Left ventricle myocardium inferior (tissue), 1 donor: ENCODE measurements around the gene MKNK1. TPM values are rescaled to one million over a fixed set of nuclear protein-coding genes. Genes with fewer than 3 reads are reported as not detected.
A peak's percentile ranks its signal among the peaks of the same experiment; 100 is the strongest.

ENCODE experiments used
- DNase-seq: peaks from one replicate; pipeline ENCODE4 v3.0.0-alpha.2; 2020
- H3K27ac ChIP-seq: fragments of 200-600 bp; replicated peaks from 2 replicates; pipeline ENCODE4 v1.8.0; 2021
- H3K27me3 ChIP-seq: fragments of 200-600 bp; 2 replicates; pipeline ENCODE4 v1.8.0; 2021; ENCODE audit warnings: low read depth
- H3K36me3 ChIP-seq: fragments of 200-600 bp; 2 replicates; pipeline ENCODE4 v1.8.0; 2021
- H3K4me1 ChIP-seq: fragments of 200-600 bp; 2 replicates; pipeline ENCODE4 v1.8.0; 2021
- H3K4me3 ChIP-seq: fragments of 200-600 bp; 2 replicates; pipeline ENCODE4 v1.8.0; 2021; ENCODE audit warnings: mild to moderate bottlenecking, moderate library complexity
- H3K9me3 ChIP-seq: fragments of 200-600 bp; replicated peaks from 2 replicates; pipeline ENCODE4 v1.8.0; 2021
- intact Hi-C: fragments of 100-400 bp; cut with micrococcal nuclease; formaldehyde crosslinking; loops from one replicate; pipeline ENCODE4 v1.11.0; 2022
- total RNA-seq: library from RNA; stranded (reverse); fragmentation: NEBNext Ultra II Directional; extraction: Animal tissue kit (Norgen Biotek cat#: 25700); gene quantifications from one replicate; pipeline ENCODE4 v1.2.1, GENCODE V29; 2021
- TF ChIP-seq, protein P1 (sequence below): fragments of 200-600 bp; IDR thresholded peaks from 2 replicates; pipeline ENCODE4 v1.8.0; 2021; ENCODE audit warnings: antibody characterized with exemption, mild to moderate bottlenecking, borderline replicate concordance
- donor health status: DM: no; HTN: yes; CAD: no; lungs with severe emphysema.

MKNK1 gene
- total RNA-seq, 1 donor from 2014 or later = 43.5 TPM

DNA sequence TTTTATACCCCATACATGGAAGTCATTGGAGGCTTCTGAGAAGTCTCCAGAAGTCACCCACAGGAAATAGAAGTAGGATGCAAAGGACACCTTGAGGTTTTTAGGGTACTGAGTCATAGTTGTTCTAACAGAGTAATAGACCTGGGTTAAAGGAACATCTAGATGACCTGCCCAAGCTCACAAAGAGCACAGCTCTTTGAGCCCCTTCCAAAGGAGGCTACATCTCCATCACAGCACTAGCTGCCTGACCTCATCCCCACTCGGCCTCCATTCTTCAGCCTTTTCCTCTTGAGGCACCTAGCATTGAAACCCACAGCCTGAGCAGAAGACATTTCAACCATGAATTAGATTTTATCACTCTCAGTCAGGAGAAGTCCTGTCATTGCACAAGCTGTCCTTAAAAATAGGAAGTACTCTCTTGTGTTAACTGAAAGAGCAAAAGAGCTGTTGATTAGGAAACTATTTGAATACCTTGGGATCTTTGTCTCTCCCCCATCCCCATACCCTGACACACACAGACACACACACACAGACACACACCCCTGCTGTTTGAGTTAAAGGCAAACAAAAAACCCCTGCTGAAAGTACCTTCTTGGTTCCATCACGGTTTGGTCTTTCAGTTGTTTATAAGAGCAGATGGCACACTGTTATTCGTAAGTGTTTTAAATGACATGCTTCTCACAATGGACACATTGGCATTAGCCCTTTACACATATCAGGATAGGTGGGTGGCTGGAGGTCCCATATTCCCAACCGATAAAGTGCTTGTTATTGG is 22.2 kb downstream of the MKNK1 start:
- no peak overlapping the region for H3K4me3 ChIP-seq
- peaks cover 97% of the 10 kb centered on the region for H3K36me3 ChIP-seq
- DNase-seq = no peak
- peak overlapping the region; percentile 12 for H3K27ac ChIP-seq
- intact Hi-C loops = no loop called here
- H3K9me3 ChIP-seq = no peaks in the 10 kb centered on the region
- no peaks in the 10 kb centered on the region for H3K4me1 ChIP-seq
- TF ChIP-seq, protein P1, sequence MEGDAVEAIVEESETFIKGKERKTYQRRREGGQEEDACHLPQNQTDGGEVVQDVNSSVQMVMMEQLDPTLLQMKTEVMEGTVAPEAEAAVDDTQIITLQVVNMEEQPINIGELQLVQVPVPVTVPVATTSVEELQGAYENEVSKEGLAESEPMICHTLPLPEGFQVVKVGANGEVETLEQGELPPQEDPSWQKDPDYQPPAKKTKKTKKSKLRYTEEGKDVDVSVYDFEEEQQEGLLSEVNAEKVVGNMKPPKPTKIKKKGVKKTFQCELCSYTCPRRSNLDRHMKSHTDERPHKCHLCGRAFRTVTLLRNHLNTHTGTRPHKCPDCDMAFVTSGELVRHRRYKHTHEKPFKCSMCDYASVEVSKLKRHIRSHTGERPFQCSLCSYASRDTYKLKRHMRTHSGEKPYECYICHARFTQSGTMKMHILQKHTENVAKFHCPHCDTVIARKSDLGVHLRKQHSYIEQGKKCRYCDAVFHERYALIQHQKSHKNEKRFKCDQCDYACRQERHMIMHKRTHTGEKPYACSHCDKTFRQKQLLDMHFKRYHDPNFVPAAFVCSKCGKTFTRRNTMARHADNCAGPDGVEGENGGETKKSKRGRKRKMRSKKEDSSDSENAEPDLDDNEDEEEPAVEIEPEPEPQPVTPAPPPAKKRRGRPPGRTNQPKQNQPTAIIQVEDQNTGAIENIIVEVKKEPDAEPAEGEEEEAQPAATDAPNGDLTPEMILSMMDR = no peak
- H3K27me3 ChIP-seq = no peaks in the 10 kb centered on the region

DNA sequence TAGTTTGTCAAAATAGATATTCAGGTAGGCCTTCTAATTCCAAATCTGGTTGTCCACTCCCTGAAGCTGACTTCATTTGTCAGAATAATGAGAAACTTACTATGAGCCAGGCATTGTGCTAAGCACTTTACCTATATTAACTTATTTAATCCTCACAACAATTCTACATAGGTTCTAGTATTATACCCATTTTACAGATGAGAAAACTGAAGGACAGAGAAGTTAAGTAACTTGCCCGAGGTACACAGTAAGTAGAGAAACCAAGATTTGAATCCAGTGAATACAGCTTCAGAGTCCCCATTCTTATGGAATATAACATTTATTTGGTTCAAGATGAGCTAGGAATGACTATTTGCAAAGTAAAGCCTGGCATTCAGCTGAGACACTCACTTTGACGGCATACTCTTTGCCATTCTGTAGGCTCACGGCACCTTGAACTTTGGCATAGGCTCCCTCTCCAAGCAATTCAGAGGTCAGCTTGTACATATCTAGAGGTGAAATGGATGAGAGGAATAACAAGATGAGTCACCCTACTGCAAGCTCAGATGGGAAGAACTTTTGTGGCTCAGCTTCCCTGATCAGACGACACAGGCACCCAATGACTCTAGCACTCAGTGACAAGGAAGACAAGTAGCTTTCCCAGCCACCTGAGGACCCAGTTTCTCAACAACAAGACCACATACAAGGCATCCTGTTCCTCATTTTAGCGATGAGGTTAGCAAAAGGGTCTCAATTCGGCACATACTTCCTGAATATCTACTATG is 23.7 kb downstream of the MKNK1 start:
- Histone ChIP-seq H3K9me3 (no peaks in the 10 kb centered on the region), H3K4me3 (no peak overlapping the region), H3K4me1 (no peaks in the 10 kb centered on the region), H3K36me3 (peaks cover 97% of the 10 kb centered on the region), H3K27ac (no peak overlapping the region), H3K27me3 (no peaks in the 10 kb centered on the region)
- no peak for DNase-seq
- intact Hi-C loops = no loop called here
- TF ChIP-seq, protein P1 = no peak

DNA sequence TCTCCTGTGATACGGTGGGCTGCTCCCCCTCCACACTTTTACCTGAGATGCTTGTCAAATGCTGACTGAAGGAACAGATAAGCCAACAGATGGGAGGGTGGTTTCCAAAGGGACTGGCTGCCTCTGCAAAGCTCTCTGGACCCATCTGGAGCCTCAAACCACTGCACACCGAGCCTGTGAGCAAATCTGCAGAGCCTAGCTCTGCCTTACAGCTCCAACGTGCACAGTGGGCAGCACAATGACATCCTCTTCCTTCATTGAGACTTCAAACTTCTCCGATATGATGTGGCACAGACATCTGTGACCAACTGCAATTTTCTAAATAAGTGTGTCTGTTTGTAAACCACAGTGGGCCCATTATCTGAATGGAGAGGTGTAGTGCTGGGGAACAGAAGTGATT is 26.4 kb downstream of the MKNK1 start:
- peaks cover 81% of the 10 kb centered on the region for H3K36me3 ChIP-seq
- H3K27me3 ChIP-seq = no peaks in the 10 kb centered on the region
- TF ChIP-seq, protein P1 = no peak
- H3K27ac ChIP-seq = no peak overlapping the region
- H3K9me3 ChIP-seq = no peaks in the 10 kb centered on the region
- no peak for DNase-seq
- intact Hi-C loops = no loop called here
- H3K4me3 ChIP-seq = no peak overlapping the region
- H3K4me1 ChIP-seq = peaks cover 14% of the 10 kb centered on the region

DNA sequence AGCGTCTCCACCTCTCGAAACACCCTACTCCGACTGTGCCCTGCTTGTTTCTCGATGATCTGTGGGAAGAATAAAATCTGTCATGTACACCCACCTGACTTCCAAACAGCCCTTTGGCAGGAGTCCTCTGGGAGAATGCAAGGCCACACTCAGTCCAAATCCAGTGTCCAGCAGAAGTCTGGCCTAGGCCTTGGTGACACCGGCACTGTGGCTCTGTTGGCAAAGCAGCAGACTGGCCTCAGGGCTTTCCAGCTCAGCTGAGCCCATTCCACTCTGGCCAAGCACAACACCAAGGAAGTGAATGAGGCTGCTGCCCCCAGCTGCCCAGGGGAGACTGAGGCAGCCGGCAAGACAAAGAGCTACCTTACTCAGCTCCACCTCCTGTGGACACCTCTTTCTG is 27.5 kb downstream of the MKNK1 start:
- H3K4me3 ChIP-seq = no peak overlapping the region
- TF ChIP-seq, protein P1 = no peak
- no peaks in the 10 kb centered on the region for H3K9me3 ChIP-seq
- H3K27me3 ChIP-seq = no peaks in the 10 kb centered on the region
- no peak for DNase-seq
- H3K36me3 ChIP-seq = peaks cover 70% of the 10 kb centered on the region
- intact Hi-C loops = no loop called here
- H3K27ac ChIP-seq = no peak overlapping the region
- peaks cover 24% of the 10 kb centered on the region for H3K4me1 ChIP-seq

DNA sequence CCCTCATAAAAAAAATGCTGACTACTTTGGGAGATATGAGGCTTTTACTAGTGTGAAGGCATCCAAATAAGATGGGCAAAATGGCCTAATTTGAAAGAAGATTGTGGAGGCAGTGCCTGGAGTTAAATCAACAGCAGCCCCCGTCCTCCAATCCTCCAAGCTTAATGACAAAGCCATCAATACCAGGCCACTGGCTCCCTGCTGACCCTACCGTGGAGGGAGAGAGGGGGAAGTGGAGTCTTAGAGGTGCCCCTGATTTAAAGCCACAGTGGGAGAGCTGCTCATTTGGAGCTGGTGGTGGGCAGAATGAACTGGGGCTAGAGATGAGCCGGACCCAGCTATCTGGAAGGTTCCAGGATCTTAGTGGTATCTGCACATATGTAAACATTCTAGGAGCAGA is 28.3 kb downstream of the MKNK1 start:
- Histone ChIP-seq H3K27me3 (no peaks in the 10 kb centered on the region), H3K9me3 (no peaks in the 10 kb centered on the region), H3K27ac (no peak overlapping the region), H3K4me3 (no peak overlapping the region), H3K4me1 (peaks cover 24% of the 10 kb centered on the region), H3K36me3 (peaks cover 68% of the 10 kb centered on the region)
- TF ChIP-seq, protein P1 = no peak
- intact Hi-C loops = no loop called here
- DNase-seq = no peak
